Liver (tissue), 9 donors: ENCODE results near the gene RAB44. TPM values are rescaled to one million over a fixed set of nuclear protein-coding genes. Genes with fewer than 3 reads are reported as not detected.

Experiments used
- DNase-seq: peaks from one replicate; pipeline ENCODE4 v3.0.0-alpha.2; 2017; ENCODE audit warnings: low spot score
- H3K27ac ChIP-seq, 2 donors: one replicate each; pipeline ENCODE4 v1.7.0; 2013; ENCODE audit warnings: inconsistent platforms in 2 of 2, low read length in 2 of 2, control low read depth in 1 of 2, low read depth in 1 of 2, mild to moderate bottlenecking in 1 of 2
- H3K27me3 ChIP-seq, 4 donors: one replicate each; pipeline versions ENCODE4 v1.6.1 to v1.7.0; 2013; ENCODE audit warnings: low read length in 3 of 4, inconsistent platforms in 1 of 4, mild to moderate bottlenecking in 1 of 4, moderate library complexity in 1 of 4; ENCODE audit not compliant: control insufficient read depth in 4 of 4, insufficient read depth in 4 of 4
- H3K36me3 ChIP-seq, 4 donors: one replicate each; pipeline versions ENCODE4 v1.6.1 to v1.7.0; 2013; ENCODE audit warnings: low read length in 3 of 4, mild to moderate bottlenecking in 3 of 4, low read depth in 1 of 4, moderate library complexity in 1 of 4; ENCODE audit not compliant: control insufficient read depth in 4 of 4, insufficient read depth in 3 of 4
- H3K4me1 ChIP-seq, 4 donors: one replicate each; pipeline versions ENCODE4 v1.6.1 to v1.7.0; 2013; ENCODE audit warnings: low read length in 3 of 4, mild to moderate bottlenecking in 3 of 4, moderate library complexity in 1 of 4; ENCODE audit not compliant: control insufficient read depth in 4 of 4, insufficient read depth in 4 of 4
- H3K4me3 ChIP-seq, 3 donors: one replicate each; pipeline versions ENCODE4 v1.6.1 to v1.7.0; 2013; ENCODE audit warnings: low read length in 3 of 3, control low read depth in 1 of 3, low read depth in 1 of 3, mild to moderate bottlenecking in 1 of 3
- H3K9ac ChIP-seq, 2 donors: one replicate each; pipeline ENCODE4 v1.7.0; 2013; ENCODE audit warnings: low read length in 2 of 2, mild to moderate bottlenecking in 2 of 2, moderate library complexity in 2 of 2, control low read depth in 1 of 2, low read depth in 1 of 2
- H3K9me3 ChIP-seq, 4 donors: one replicate each; pipeline versions ENCODE4 v1.6.1 to v1.7.0; 2013; ENCODE audit warnings: low read length in 3 of 4; ENCODE audit not compliant: control insufficient read depth in 4 of 4
- ATF3 ChIP-seq: IDR thresholded peaks from 2 replicates; pipeline ENCODE4 v1.6.1; 2016; ENCODE audit warnings: antibody characterized with exemption
- CTCF ChIP-seq: fragments of 150-350 bp; IDR thresholded peaks from 2 replicates; pipeline ENCODE4 v1.5.1; 2017; ENCODE audit warnings: improper control_type of control experiment, low read depth, low read length; ENCODE audit not compliant: missing input control
- EGR1 ChIP-seq, 2 donors: IDR thresholded peaks; 2 replicates each; pipeline ENCODE4 v1.6.1; 2016 to 2018; ENCODE audit warnings: antibody characterized with exemption in 2 of 2, low read depth in 2 of 2
- FOXA1 ChIP-seq: IDR thresholded peaks from 2 replicates; pipeline ENCODE4 v1.6.1; 2016; ENCODE audit warnings: antibody characterized with exemption
- FOXA2 ChIP-seq: IDR thresholded peaks from 2 replicates; pipeline ENCODE4 v1.6.1; 2016; ENCODE audit warnings: antibody characterized with exemption
- GABPA ChIP-seq, 2 donors: IDR thresholded peaks in 1 of 2; conservative IDR thresholded peaks in 1 of 2; 2 replicates each; pipeline ENCODE4 v1.6.1; 2016; ENCODE audit warnings: antibody characterized with exemption in 2 of 2, mild to moderate bottlenecking in 1 of 2, moderate library complexity in 1 of 2
- HNF4A ChIP-seq, 2 donors: conservative IDR thresholded peaks; 2 replicates each; pipeline ENCODE4 v1.6.1; 2016; ENCODE audit warnings: antibody characterized with exemption in 2 of 2, mild to moderate bottlenecking in 2 of 2
- JUND ChIP-seq, 2 donors: IDR thresholded peaks; 2 replicates each; pipeline ENCODE4 v1.6.1; 2016; ENCODE audit warnings: antibody characterized with exemption in 2 of 2
- MAX ChIP-seq: IDR thresholded peaks from 2 replicates; pipeline ENCODE4 v1.6.1; 2016; ENCODE audit warnings: antibody characterized with exemption
- NR2F2 ChIP-seq: IDR thresholded peaks from 2 replicates; pipeline ENCODE4 v1.6.1; 2016; ENCODE audit warnings: antibody characterized with exemption
- RAD21 ChIP-seq, 2 donors: IDR thresholded peaks; 2 replicates each; pipeline ENCODE4 v1.6.1; 2016; ENCODE audit warnings: antibody characterized with exemption in 2 of 2, mild to moderate bottlenecking in 2 of 2
- RXRA ChIP-seq, 2 donors: IDR thresholded peaks; 2 replicates each; pipeline ENCODE4 v1.6.1; 2017 to 2018; ENCODE audit warnings: antibody characterized with exemption in 2 of 2, mild to moderate bottlenecking in 1 of 2
- SP1 ChIP-seq: IDR thresholded peaks from 2 replicates; pipeline ENCODE4 v1.6.1; 2018; ENCODE audit warnings: antibody characterized with exemption, mild to moderate bottlenecking
- TAF1 ChIP-seq: conservative IDR thresholded peaks from 2 replicates; pipeline ENCODE4 v1.6.1; 2016; ENCODE audit warnings: antibody characterized with exemption, mild to moderate bottlenecking
- WGBS: extraction: QIAGEN DNeasy Blood & Tissue Kit; methylation state at CpG from one replicate; pipeline ENCODE4 v1.1.7; 2013; 5-methylcytosine and 5-hydroxymethylcytosine counted together
- polyA plus RNA-seq, 2 donors: library from polyadenylated mRNA; stranded (reverse) in 1 of 2; unstranded in 1 of 2; fragments of 200-250 nt in 1 of 2; fragments of >200 nt in 1 of 2; fragmentation: Nextera tagmentation in 1 of 2; extraction: Ambion mirVana in 1 of 2; gene quantifications; one replicate each; pipeline versions ENCODE4 v1.2.1 to v1.2.3, GENCODE V29; 2013 to 2015
- total RNA-seq, 2 donors: library from RNA; depleted of rRNA; stranded (reverse); fragments of >200 nt; gene quantifications; one replicate each; pipeline ENCODE4 v1.2.3, GENCODE V29; 2014
- TF ChIP-seq, protein P1 (sequence below): IDR thresholded peaks from 2 replicates; pipeline ENCODE4 v1.6.1; 2016; ENCODE audit warnings: antibody characterized with exemption, mild to moderate bottlenecking
- donor health status: healthy.
- donor health status: healthy.
- donor health status: healthy.
- donor health status: healthy.
- donor health status: healthy.

RAB44 gene
- total and polyA plus RNA-seq, 4 donors = 0.02 to 1.3 (median 0.08) TPM; not detected in 1

- Histone ChIP-seq H3K9ac (no peak overlapping the region), H3K4me1 (peaks cover 3 to 21% (median 14%) of the 10 kb centered on the region in 4 donors), H3K9me3 (no peaks in the 10 kb centered on the region), H3K27ac (no peak overlapping the region), H3K36me3 (no peaks in the 10 kb centered on the region), H3K4me3 (no peak overlapping the region), H3K27me3 (no peaks in the 10 kb centered on the region)
- no peak for DNase-seq
- TF ChIP-seq EGR1 (IDR thresholded peaks at IDR 0.05; ENCODE audit: low read depth in 2 of 2) (no peak), RXRA (IDR thresholded peaks at IDR 0.05) (no peak), RAD21 (IDR thresholded peaks at IDR 0.05) (no peak), GABPA (IDR thresholded peaks at IDR 0.05 in 1 of 2, conservative IDR thresholded peaks at IDR 0.05 in 1 of 2) (no peak), MAX (no peak), CTCF (no peak), FOXA2 (no peak), JUND (IDR thresholded peaks at IDR 0.05) (no peak), ATF3 (no peak), FOXA1 (no peak), SP1 (no peak), NR2F2 (no peak), TAF1 (no peak)
- TF ChIP-seq, protein P1, sequence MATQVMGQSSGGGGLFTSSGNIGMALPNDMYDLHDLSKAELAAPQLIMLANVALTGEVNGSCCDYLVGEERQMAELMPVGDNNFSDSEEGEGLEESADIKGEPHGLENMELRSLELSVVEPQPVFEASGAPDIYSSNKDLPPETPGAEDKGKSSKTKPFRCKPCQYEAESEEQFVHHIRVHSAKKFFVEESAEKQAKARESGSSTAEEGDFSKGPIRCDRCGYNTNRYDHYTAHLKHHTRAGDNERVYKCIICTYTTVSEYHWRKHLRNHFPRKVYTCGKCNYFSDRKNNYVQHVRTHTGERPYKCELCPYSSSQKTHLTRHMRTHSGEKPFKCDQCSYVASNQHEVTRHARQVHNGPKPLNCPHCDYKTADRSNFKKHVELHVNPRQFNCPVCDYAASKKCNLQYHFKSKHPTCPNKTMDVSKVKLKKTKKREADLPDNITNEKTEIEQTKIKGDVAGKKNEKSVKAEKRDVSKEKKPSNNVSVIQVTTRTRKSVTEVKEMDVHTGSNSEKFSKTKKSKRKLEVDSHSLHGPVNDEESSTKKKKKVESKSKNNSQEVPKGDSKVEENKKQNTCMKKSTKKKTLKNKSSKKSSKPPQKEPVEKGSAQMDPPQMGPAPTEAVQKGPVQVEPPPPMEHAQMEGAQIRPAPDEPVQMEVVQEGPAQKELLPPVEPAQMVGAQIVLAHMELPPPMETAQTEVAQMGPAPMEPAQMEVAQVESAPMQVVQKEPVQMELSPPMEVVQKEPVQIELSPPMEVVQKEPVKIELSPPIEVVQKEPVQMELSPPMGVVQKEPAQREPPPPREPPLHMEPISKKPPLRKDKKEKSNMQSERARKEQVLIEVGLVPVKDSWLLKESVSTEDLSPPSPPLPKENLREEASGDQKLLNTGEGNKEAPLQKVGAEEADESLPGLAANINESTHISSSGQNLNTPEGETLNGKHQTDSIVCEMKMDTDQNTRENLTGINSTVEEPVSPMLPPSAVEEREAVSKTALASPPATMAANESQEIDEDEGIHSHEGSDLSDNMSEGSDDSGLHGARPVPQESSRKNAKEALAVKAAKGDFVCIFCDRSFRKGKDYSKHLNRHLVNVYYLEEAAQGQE = no peak
- 95% methylated on average over 7 of the region's 7 CpGs for WGBS
Measured at GRCh38 chr6:36674942-36675341, 22.7 kb upstream of the RAB44 start.

- Histone ChIP-seq H3K27me3 (no peaks in the 10 kb centered on the region), H3K4me3 (no peak overlapping the region), H3K36me3 (no peaks in the 10 kb centered on the region), H3K27ac (no peak overlapping the region), H3K9me3 (no peaks in the 10 kb centered on the region), H3K4me1 (peaks cover 3 to 27% (median 19%) of the 10 kb centered on the region in 4 donors), H3K9ac (no peak overlapping the region)
- DNase-seq = no peak
- WGBS = 75% methylated on average over 4 of the region's 4 CpGs
- TF ChIP-seq, protein P1 = no peak
- TF ChIP-seq HNF4A (conservative IDR thresholded peaks at IDR 0.05) (no peak), MAX (no peak)
Measured at GRCh38 chr6:36676141-36677058, 21.2 kb upstream of the RAB44 start.
